Occipital lobe (tissue), 2 donors: ENCODE measurements around the gene USP4. TPM values are rescaled to one million over a fixed set of nuclear protein-coding genes. Genes with fewer than 3 reads are reported as not detected.

Experiments
- DNase-seq: peaks from one replicate; lab custom pipeline; 2025; lab: John Stamatoyannopoulos, UW
- total RNA-seq: library from RNA; depleted of rRNA; stranded (reverse); fragments of >200 nt; gene quantifications from one replicate; pipeline ENCODE4 v1.2.3, GENCODE V29; 2014

The USP4 gene
- total RNA-seq, 1 donor from 2014 or later = 22.9 TPM

GRCh38 chr3:49298511-49298910 is 41.3 kb downstream of the USP4 start:
- DNase-seq = no peak

- DNase-seq = no peak
Observed at GRCh38 chr3:49296781-49297411, 43.0 kb downstream of the USP4 start.

DNA sequence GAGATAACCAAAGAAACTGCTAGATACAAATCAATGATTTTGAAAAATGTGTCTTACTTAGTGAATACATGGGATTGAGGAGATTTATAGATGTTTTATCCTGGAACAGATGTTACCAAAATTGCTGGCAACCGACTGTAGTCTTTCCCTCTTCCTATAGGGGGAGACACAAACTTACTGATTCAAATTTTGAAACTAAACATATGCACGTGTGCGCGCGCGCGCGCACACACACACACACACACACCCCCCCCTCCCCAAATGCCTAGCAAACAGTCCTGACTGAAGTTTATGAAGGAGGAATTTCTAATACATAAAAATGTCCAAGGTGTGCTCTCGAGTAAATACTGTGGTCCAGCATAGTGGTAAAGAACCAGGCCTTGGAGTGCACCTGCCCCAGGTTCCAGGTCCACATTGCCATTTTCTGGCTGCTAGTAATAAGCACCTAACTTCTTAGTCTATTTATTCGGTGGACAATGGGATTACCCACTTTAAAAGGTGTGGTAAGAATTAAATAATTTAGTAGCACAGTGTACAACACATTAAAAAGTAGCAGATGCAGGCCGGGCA is 44.3 kb downstream of the USP4 start:
- no peak for DNase-seq

GRCh38 chr3:49294343-49294742 is 45.5 kb downstream of the USP4 start:
- no peak for DNase-seq

- no peak for DNase-seq
Observed at GRCh38 chr3:49283997-49284396, 55.9 kb downstream of the USP4 start.

GRCh38 chr3:49279376-49279775 is 60.5 kb downstream of the USP4 start:
- no peak for DNase-seq

DNA sequence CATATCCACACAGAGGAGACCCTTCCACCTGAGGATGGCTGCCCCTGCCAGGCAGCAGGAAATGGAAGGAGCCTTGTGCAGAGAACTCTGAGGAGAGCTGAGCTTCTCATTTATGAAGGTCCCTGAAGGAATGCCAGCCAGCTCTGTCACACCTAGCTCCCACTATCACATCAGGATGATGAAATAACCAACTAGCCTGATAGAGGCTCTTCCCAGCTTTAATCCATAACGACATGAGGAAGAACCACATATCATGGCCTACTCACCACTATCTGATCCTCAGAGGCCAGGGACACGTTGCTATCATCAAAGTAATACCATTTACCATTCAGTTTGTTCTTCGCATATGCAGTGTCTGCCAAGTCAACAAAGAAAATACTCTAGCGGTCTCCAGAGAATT is 61.3 kb downstream of the USP4 start:
- no peak for DNase-seq

GRCh38 chr3:49277383-49277775 is 62.5 kb downstream of the USP4 start:
- DNase-seq = no peak

- peak; percentile 79 for DNase-seq
Observed at GRCh38 chr3:49276475-49277382, 63.1 kb downstream of the USP4 start, which contains the start of gene C3orf62. TSS of gene C3orf62 (minus strand) at chr3:49277232. CDS start at chr3:49276872, 360 bp downstream.

GRCh38 chr3:49273825-49274532 is 65.9 kb downstream of the USP4 start:
- DNase-seq = no peak

DNA sequence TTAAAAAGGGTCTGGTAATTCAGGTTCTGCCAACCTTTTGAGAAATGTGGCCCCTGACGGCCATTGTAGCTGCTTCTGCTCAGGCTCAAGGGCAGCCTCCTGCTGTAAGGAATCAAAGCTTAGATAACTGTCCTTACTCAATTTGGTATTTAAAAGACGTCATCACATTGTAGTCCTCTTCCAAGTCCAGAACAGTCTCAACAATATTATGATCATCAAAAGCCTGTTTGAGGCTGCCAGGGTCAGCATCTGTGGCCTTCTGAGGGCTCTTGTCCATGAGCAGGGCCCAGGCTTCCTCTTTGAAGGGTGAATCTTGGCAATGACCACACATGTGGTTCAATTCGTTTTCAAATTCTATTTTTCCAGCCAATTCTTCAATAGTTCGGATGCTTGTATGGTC is 68.8 kb downstream of the USP4 start:
- DNase-seq = no peak

DNA sequence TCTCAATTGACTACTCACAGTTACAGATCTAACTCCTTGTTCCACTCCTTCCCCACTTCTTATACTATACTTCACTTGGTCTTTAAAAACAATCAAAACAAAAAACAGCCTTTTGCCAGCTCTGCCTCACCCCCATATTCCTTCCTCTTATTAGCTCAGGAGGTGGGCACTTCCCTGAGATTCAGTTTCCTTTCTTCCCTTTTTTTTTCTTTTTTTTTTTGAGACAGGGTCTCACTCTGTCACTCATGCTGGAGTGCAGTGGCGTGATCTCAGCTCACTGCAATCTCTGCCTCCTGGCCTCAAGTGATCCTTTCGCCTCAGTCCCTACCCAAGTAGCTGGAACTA is 69.7 kb downstream of the USP4 start:
- DNase-seq = no peak

GRCh38 chr3:49269443-49270155 is 70.3 kb downstream of the USP4 start:
- DNase-seq = no peak

DNA sequence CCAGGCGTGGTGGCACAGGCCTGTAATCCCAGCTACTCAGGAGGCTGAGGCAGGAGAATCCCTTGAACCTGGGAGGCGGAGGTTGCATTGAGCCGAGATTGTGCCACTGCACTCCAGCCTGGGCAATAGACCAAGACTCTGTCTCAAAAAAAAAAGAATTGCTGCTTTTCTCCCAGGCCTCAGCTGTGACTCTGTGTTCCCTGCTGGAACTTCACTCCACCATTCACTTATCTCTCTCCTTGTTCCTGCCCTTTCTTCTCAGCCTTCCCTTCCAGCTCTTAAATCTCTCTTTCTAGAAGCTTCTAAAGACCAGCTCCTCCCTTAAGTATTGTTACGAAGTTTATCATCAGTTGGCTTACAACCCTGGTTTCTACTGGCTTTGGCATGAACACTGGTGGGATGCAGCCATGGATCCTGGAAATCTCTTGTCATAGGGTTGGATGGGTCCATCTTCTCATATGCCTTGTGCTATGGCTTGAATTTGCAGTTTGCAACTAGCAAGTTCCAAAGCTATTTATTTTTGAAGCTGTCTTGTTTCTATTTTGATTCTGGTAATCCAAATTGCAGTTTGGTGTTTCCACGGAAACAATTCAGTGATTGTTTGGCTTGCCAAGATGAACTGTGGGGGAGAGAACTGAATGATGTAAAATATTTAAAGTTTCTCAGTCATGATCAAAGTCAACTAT is 73.3 kb downstream of the USP4 start:
- no peak for DNase-seq

GRCh38 chr3:49265661-49266386 is 74.0 kb downstream of the USP4 start:
- no peak for DNase-seq

- DNase-seq = no peak
Observed at GRCh38 chr3:49263159-49263889, 76.5 kb downstream of the USP4 start.

DNA sequence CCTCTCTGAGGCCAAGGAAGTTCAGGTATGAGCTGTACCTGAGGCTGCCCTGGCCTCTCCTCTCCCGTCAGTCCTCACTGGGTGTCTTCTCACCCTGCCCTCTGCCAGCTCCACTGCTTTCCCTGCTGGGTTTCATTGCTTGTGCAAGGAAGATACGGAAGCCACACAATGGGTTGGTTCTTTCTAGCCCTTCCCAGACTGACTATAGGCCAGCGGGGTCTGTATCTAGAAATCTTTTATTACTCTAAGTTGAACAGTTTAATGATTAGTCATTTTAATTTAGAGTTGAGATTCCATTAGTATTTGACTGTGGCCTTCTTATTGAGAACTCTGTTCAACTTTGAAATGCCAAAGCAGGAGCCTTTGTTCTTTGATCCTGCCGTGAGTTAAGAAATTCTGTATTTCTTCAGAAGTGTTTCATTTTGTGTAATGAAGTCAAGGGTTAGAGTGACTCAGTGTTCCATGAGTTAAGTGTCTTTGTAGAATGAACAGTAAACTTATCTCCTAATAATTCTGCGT is 79.0 kb downstream of the USP4 start:
- no peak for DNase-seq

- DNase-seq = no peak
Observed at GRCh38 chr3:49257187-49257586, 82.7 kb downstream of the USP4 start.
